ENCODE measurements around the gene DKK1.

DNA sequence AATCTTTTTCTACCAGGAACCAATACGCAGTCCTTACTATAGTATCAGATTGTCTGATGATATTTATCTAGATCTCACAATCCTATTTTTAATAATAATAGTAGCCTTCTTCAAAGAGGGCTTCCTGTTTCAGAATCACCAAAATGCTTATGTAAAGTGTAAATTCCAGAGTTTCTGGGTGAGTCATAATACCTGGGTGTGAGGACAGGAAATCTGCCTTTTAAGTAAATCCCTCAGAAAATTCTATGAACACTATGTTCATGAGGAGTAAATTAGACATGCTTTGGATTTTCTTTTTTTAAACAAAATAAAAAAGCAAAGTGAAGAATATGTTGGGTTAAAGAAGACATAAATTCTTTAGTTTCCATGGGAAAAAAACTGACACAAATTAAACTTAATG lies 20.5 kb downstream of the DKK1 start:
- TF ChIP-seq, protein P1, sequence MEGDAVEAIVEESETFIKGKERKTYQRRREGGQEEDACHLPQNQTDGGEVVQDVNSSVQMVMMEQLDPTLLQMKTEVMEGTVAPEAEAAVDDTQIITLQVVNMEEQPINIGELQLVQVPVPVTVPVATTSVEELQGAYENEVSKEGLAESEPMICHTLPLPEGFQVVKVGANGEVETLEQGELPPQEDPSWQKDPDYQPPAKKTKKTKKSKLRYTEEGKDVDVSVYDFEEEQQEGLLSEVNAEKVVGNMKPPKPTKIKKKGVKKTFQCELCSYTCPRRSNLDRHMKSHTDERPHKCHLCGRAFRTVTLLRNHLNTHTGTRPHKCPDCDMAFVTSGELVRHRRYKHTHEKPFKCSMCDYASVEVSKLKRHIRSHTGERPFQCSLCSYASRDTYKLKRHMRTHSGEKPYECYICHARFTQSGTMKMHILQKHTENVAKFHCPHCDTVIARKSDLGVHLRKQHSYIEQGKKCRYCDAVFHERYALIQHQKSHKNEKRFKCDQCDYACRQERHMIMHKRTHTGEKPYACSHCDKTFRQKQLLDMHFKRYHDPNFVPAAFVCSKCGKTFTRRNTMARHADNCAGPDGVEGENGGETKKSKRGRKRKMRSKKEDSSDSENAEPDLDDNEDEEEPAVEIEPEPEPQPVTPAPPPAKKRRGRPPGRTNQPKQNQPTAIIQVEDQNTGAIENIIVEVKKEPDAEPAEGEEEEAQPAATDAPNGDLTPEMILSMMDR (IDR thresholded peaks at IDR 0.05; ENCODE audit: insufficient read depth, low read depth, low read length) = no peak
- TF ChIP-seq EZH2 (IDR thresholded peaks at IDR 0.05; ENCODE audit: insufficient read depth, low read length) = no peak

All from astrocyte (in vitro differentiated cells and primary cell).